Measurements from ENCODE around the gene SERPINB2. TPM values are rescaled to one million over a fixed set of nuclear protein-coding genes. Genes with fewer than 3 reads are reported as not detected.

SERPINB2 gene
- total RNA-seq, 2 donors from 2014 or later, result 0.29 TPM; not detected in 1

DNA sequence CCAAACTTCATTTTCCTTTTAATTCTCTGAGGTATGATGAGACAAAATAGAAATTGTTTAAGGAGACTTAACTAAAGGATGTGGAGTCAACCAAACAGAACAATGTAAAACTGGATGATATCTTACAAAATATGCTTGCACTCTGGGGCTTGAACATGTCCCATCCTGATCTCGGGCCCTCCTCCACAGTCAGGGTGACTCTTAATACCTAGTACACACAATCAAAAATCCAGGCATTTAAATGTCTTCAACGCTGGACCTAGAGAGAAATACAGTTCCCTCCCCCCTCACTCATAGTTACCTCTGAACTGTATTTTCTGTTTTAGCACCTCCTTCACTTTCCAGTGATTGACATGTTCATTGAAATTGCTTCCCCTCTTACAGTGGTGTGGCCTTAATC lies 36.9 kb upstream of the SERPINB2 start:
- intact Hi-C loops (cut with DNase I), result no loop called here
- Histone ChIP-seq H3K27ac (no peak overlapping the region), H3K27me3 (no peaks in the 10 kb centered on the region), H3K9ac (ENCODE audit: low read depth in 2 of 2, low read length in 2 of 2) (no peak overlapping the region), H3K4me1 (no peaks in the 10 kb centered on the region), H3K4me3 (no peak overlapping the region), H3K9me3 (no peaks in the 10 kb centered on the region), H3K36me3 (no peaks in the 10 kb centered on the region)
- TF ChIP-seq, protein P1, sequence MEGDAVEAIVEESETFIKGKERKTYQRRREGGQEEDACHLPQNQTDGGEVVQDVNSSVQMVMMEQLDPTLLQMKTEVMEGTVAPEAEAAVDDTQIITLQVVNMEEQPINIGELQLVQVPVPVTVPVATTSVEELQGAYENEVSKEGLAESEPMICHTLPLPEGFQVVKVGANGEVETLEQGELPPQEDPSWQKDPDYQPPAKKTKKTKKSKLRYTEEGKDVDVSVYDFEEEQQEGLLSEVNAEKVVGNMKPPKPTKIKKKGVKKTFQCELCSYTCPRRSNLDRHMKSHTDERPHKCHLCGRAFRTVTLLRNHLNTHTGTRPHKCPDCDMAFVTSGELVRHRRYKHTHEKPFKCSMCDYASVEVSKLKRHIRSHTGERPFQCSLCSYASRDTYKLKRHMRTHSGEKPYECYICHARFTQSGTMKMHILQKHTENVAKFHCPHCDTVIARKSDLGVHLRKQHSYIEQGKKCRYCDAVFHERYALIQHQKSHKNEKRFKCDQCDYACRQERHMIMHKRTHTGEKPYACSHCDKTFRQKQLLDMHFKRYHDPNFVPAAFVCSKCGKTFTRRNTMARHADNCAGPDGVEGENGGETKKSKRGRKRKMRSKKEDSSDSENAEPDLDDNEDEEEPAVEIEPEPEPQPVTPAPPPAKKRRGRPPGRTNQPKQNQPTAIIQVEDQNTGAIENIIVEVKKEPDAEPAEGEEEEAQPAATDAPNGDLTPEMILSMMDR (IDR thresholded peaks at IDR 0.05), result no peak
- no peak for DNase-seq

DNA sequence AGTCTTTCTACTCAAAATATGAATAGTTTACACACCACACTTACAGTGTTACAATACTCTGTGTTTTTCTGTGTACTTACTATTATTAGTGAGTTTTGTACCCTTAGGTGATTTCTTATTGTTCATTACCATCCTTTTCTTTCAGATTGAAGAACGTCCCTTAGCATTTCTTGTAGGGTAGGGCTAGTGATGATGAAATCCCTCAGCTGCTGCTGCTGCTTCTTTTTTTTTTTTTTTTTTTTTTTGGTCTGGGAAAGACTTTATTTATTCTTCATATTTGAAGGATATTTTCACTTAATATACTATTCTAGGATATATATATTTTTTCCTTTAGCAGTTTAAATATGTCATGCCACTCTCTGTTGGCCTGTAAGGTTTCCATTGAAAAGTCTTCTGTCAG lies 29.0 kb upstream of the SERPINB2 start:
- Histone ChIP-seq H3K27ac (no peak overlapping the region), H3K9ac (ENCODE audit: low read depth in 2 of 2, low read length in 2 of 2) (no peak overlapping the region), H3K36me3 (no peaks in the 10 kb centered on the region), H3K4me1 (no peaks in the 10 kb centered on the region), H3K4me3 (no peak overlapping the region), H3K9me3 (no peaks in the 10 kb centered on the region), H3K27me3 (no peaks in the 10 kb centered on the region)
- DNase-seq, result no peak
- intact Hi-C loops (cut with DNase I), result no loop called here
- TF ChIP-seq, protein P1 (IDR thresholded peaks at IDR 0.05), result no peak

DNA sequence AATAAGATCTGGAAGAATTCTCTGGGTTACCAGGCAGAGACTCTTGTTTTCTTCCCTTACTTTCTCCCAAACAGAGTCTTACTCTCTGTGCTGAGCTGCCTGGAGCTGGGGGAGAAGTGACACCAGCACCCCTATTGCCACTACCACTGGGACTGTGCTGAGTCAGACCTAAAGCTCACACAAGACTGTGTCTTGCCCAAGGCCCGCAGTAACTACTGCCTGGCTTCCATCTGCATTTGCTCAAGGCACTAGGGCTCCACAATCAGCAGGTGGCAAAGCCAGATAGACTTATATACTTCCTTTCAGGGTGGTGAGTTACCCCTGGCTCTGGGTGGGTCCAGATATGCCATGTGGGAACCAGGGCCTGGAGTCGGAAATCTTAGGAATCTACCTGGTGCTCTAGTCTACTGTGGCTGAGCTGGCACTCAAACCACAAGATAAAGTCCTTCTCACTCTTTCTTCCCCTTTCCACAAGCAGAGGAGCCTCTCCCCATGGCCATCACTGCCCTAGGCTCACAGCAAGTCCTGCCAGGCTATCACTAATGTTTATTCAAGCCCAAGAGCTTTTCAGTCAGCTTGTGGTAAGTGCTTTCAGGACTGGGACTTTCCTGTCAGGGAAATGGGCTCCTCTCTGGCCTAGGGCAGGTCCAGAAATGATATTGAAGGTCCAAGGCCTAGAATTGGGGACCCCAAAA lies 27.6 kb upstream of the SERPINB2 start:
- no peak overlapping the region for H3K9ac ChIP-seq (ENCODE audit: low read depth in 2 of 2, low read length in 2 of 2)
- TF ChIP-seq, protein P1 (IDR thresholded peaks at IDR 0.05), result no peak
- H3K4me1 ChIP-seq, result no peaks in the 10 kb centered on the region
- intact Hi-C loops (cut with DNase I), result no loop called here
- no peak for DNase-seq
- H3K27ac ChIP-seq, result no peak overlapping the region
- H3K36me3 ChIP-seq, result no peaks in the 10 kb centered on the region
- no peak overlapping the region for H3K4me3 ChIP-seq
- no peaks in the 10 kb centered on the region for H3K9me3 ChIP-seq
- H3K27me3 ChIP-seq, result no peaks in the 10 kb centered on the region

DNA sequence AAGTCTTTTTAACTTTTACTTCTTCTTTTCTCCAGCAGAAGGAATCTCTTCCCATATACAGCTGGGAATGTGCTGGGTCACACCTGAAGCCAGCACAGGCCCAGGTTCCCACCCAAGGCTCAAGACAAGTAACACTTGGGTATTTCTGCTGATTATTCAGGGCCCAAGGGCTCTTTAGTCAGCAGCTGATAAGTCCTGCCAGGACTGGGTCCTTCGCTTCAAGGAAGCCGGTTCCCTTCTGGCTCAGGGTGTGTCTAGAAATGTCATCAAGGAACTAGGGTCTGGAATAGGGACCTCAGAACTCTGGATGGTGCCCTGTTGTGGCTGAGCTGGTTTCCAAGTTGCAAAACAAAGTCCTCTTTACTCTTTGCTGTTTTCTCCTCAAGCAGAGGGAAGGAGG lies 27.0 kb upstream of the SERPINB2 start:
- Histone ChIP-seq H3K27ac (no peak overlapping the region), H3K9me3 (no peaks in the 10 kb centered on the region), H3K4me1 (no peaks in the 10 kb centered on the region), H3K4me3 (no peak overlapping the region), H3K27me3 (no peaks in the 10 kb centered on the region), H3K9ac (ENCODE audit: low read depth in 2 of 2, low read length in 2 of 2) (no peak overlapping the region), H3K36me3 (no peaks in the 10 kb centered on the region)
- DNase-seq, result no peak
- intact Hi-C loops (cut with DNase I), result no loop called here
- TF ChIP-seq, protein P1 (IDR thresholded peaks at IDR 0.05), result no peak

DNA sequence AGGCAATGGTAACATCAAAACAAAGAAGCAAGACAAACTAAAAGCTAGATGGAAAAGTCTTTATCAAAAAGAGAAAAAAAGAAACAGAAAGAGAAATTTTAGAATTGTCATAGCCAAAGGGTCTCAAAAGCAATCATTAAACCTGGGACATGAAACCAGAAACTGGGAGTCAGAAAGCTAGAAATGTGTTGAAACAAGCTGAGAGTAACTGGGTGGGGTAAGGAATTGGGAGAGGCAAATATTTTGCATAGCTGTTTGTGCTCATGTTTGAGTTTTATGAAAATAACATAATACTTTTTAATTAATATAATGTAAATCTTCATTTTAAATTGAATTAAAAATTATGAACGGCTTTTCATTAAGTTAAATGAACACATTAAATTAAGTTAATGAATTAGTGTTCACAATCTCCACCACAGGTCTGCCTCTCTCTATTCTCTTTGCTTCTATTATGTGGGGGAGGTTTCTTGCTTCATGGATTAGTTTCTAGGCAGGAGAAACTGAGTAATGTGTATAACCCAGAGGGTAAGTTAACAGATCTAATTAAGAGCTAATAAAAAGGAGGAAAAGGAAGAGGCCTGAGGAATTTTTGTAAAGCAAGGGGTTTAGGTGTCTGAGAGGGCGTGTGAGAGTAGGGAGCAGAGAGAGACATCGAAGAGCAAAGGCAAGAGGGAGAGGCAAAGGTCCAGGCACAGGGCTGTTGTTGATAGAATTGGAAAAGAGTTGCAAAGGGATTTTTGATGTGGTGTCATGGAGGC lies 20.0 kb upstream of the SERPINB2 start:
- H3K4me1 ChIP-seq, result no peaks in the 10 kb centered on the region

More for the DNA sequence above, 20.0 kb upstream of the SERPINB2 start:
- Histone ChIP-seq H3K27me3 (no peaks in the 10 kb centered on the region), H3K36me3 (no peaks in the 10 kb centered on the region), H3K9me3 (no peaks in the 10 kb centered on the region), H3K9ac (ENCODE audit: low read depth in 2 of 2, low read length in 2 of 2) (no peak overlapping the region), H3K27ac (no peak overlapping the region), H3K4me3 (no peak overlapping the region)
- intact Hi-C loops (cut with DNase I), result no loop called here
- TF ChIP-seq, protein P1 (IDR thresholded peaks at IDR 0.05), result no peak
- no peak for DNase-seq
